Measurements from ENCODE around the gene WRAP73. TPM values are rescaled to one million over a fixed set of nuclear protein-coding genes. Genes with fewer than 3 reads are reported as not detected.
"Not testable (repeated sequence)": the region's sequence is repeated elsewhere in the genome, so short reads cannot be mapped to it uniquely, and the experiment has no call there.

Gene WRAP73
- total RNA-seq, 1 experiment from 2014 or later: 57.2 TPM

GRCh38 chr1:3585940-3586568 lies 63.8 kb downstream of the WRAP73 start:
- ATAC-seq (no peak), DNase-seq (no peak)
- Histone ChIP-seq H4K20me1 (ENCODE audit: low read length) (no peaks in the 10 kb centered on the region), H3K4me1 (ENCODE audit: insufficient read depth, low read length) (peaks cover 10% of the 10 kb centered on the region), H3K4me2 (ENCODE audit: low read length) (no peak overlapping the region), H3K9me2 (replicated peaks; ENCODE audit: low read length) (no peaks in the 10 kb centered on the region), H3K9ac (ENCODE audit: low read length) (no peak overlapping the region), H3K36me3 (ENCODE audit: low read depth, low read length) (no peaks in the 10 kb centered on the region), H2AFZ (ENCODE audit: low read length) (no peak overlapping the region), H3K9me3 (ENCODE audit: low read length) (no peaks in the 10 kb centered on the region), H3K79me2 (ENCODE audit: low read length) (no peaks in the 10 kb centered on the region), H3K4me3 (ENCODE audit: low read length) (no peak overlapping the region), H3F3A (ENCODE audit: low read length, unreplicated experiment) (peaks cover 5% of the 10 kb centered on the region), H3K27me3 (ENCODE audit: low read length) (no peaks in the 10 kb centered on the region), H3K27ac (ENCODE audit: low read length) (no peak overlapping the region)
- intact Hi-C loops (cut with micrococcal nuclease): no loop called here
- ChIA-PET POLR2A (ENCODE audit: unreplicated experiment) (no interaction called here), CTCF (no interaction called here)
- no TSS peak for BruUV-seq (replicated peaks)
- TF ChIP-seq EZH2phosphoT487 (IDR thresholded peaks at IDR 0.05; ENCODE audit: borderline replicate concordance, low read length): no peak
- no peak for TF ChIP-seq CTCF (conservative IDR thresholded peaks at IDR 0.05; ENCODE audit: low read depth, low read length)
- TF ChIP-seq EZH2 (IDR thresholded peaks at IDR 0.05; ENCODE audit: low read length, unreplicated experiment): no peak

GRCh38 chr1:3585353-3585868 lies 64.5 kb downstream of the WRAP73 start:
- H3K9ac ChIP-seq (ENCODE audit: low read length); H3K27me3 ChIP-seq (ENCODE audit: low read length); H3K9me2 ChIP-seq (replicated peaks; ENCODE audit: low read length); H3K4me2 ChIP-seq (ENCODE audit: low read length); CTCF ChIA-PET; H3F3A ChIP-seq (ENCODE audit: low read length, unreplicated experiment); H2AFZ ChIP-seq (ENCODE audit: low read length); H3K9me3 ChIP-seq (ENCODE audit: low read length); H3K4me3 ChIP-seq (ENCODE audit: low read length); DNase-seq; H3K36me3 ChIP-seq (ENCODE audit: low read depth, low read length); BruUV-seq (replicated peaks); ATAC-seq; H3K79me2 ChIP-seq (ENCODE audit: low read length); POLR2A ChIA-PET (ENCODE audit: unreplicated experiment); H4K20me1 ChIP-seq (ENCODE audit: low read length); intact Hi-C loops (cut with micrococcal nuclease); H3K4me1 ChIP-seq (ENCODE audit: insufficient read depth, low read length); H3K27ac ChIP-seq (ENCODE audit: low read length): not testable (repeated sequence)

GRCh38 chr1:3584915-3585314 lies 65.0 kb downstream of the WRAP73 start:
- Histone ChIP-seq H3K4me3 (ENCODE audit: low read length) (no peak overlapping the region), H3K27ac (ENCODE audit: low read length) (no peak overlapping the region), H3F3A (ENCODE audit: low read length, unreplicated experiment) (peaks cover 5% of the 10 kb centered on the region), H2AFZ (ENCODE audit: low read length) (no peak overlapping the region), H3K9ac (ENCODE audit: low read length) (no peak overlapping the region), H3K79me2 (ENCODE audit: low read length) (no peaks in the 10 kb centered on the region), H3K9me3 (ENCODE audit: low read length) (no peaks in the 10 kb centered on the region), H3K36me3 (ENCODE audit: low read depth, low read length) (no peaks in the 10 kb centered on the region), H4K20me1 (ENCODE audit: low read length) (no peaks in the 10 kb centered on the region), H3K9me2 (replicated peaks; ENCODE audit: low read length) (no peaks in the 10 kb centered on the region), H3K4me2 (ENCODE audit: low read length) (no peak overlapping the region), H3K4me1 (ENCODE audit: insufficient read depth, low read length) (peaks cover 10% of the 10 kb centered on the region), H3K27me3 (ENCODE audit: low read length) (no peaks in the 10 kb centered on the region)
- no TSS peak for BruUV-seq (replicated peaks)
- ChIA-PET CTCF (no interaction called here), POLR2A (ENCODE audit: unreplicated experiment) (no interaction called here)
- ATAC-seq (no peak), DNase-seq (no peak)
- no peak for TF ChIP-seq CTCF (conservative IDR thresholded peaks at IDR 0.05; ENCODE audit: low read depth, low read length)
- TF ChIP-seq EZH2 (IDR thresholded peaks at IDR 0.05; ENCODE audit: low read length, unreplicated experiment): no peak
- no peak for TF ChIP-seq EZH2phosphoT487 (IDR thresholded peaks at IDR 0.05; ENCODE audit: borderline replicate concordance, low read length)
- intact Hi-C loops (cut with micrococcal nuclease): no loop called here

GRCh38 chr1:3583751-3584150 lies 66.2 kb downstream of the WRAP73 start:
- H3K4me2 ChIP-seq (ENCODE audit: low read length); H3K4me3 ChIP-seq (ENCODE audit: low read length); ATAC-seq; H3F3A ChIP-seq (ENCODE audit: low read length, unreplicated experiment); H3K9me3 ChIP-seq (ENCODE audit: low read length); H3K79me2 ChIP-seq (ENCODE audit: low read length); H3K36me3 ChIP-seq (ENCODE audit: low read depth, low read length); POLR2A ChIA-PET (ENCODE audit: unreplicated experiment); DNase-seq; H3K4me1 ChIP-seq (ENCODE audit: insufficient read depth, low read length); CTCF ChIA-PET; BruUV-seq (replicated peaks); H2AFZ ChIP-seq (ENCODE audit: low read length); H3K9me2 ChIP-seq (replicated peaks; ENCODE audit: low read length); intact Hi-C loops (cut with micrococcal nuclease); H3K27ac ChIP-seq (ENCODE audit: low read length); H3K27me3 ChIP-seq (ENCODE audit: low read length); H3K9ac ChIP-seq (ENCODE audit: low read length); H4K20me1 ChIP-seq (ENCODE audit: low read length): not testable (repeated sequence)

All from PC-3 (cell line).